Measurements from ENCODE around the gene LRGUK. TPM values are rescaled to one million over a fixed set of nuclear protein-coding genes. Genes with fewer than 3 reads are reported as not detected.

The LRGUK gene
- total and polyA plus RNA-seq, 4 donors, result 0.58 to 1.2 (median 0.59) TPM; not detected in 1

DNA sequence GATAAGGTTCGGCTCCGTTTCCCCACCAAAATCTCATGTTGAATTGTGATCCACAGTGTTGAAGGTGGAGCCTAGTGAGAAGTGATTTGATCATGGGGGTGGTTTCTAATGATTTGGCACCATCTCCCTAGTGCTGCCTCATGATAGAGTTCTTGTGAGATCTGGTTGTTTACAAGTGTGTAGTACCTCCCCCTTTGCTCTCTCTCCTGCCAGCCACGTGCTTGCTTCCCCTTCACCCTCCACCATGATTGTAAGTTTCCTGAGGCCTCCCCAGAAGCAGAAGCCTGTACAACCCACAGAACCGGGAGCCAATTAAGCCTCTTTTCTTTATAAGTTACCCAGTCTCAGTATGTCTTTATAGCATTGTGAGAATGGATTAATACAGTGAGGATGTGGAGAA lies 12.1 kb upstream of the LRGUK start:
- ATAC-seq (ENCODE audit: low FRiP score), result no peak
- intact Hi-C loops (cut with DNase I), result no loop called here
- WGBS, 2 donors, result 79 to 81% methylated on average over 4 of the region's 4 CpGs

GRCh38 chr7:134120405-134120804 lies 6.7 kb upstream of the LRGUK start:
- intact Hi-C loops (cut with DNase I), result no loop called here
- Histone ChIP-seq H3K27me3 (ENCODE audit: control insufficient read depth in 1 of 2, insufficient read depth in 2 of 2, low read length in 1 of 2) (no peaks in the 10 kb centered on the region), H3K4me1 (ENCODE audit: control insufficient read depth in 1 of 2, insufficient read depth in 2 of 2, low read length in 2 of 2) (no peaks in the 10 kb centered on the region), H3K36me3 (ENCODE audit: control insufficient read depth in 1 of 2, insufficient read depth in 2 of 2, low read length in 1 of 2) (no peaks in the 10 kb centered on the region), H3K4me3 (ENCODE audit: low read length in 2 of 2) (no peak overlapping the region), H3K27ac (ENCODE audit: low read depth in 1 of 2, low read length in 2 of 2) (no peak overlapping the region), H3K9me3 (ENCODE audit: control insufficient read depth, low read length) (no peaks in the 10 kb centered on the region)
- ATAC-seq (ENCODE audit: low FRiP score), result no peak
- no peak for DNase-seq
- 59 to 63% methylated on average over 4 of the region's 4 CpGs for WGBS, 2 donors

More for the DNA sequence above, 12.1 kb upstream of the LRGUK start:
- Histone ChIP-seq H3K4me3 (ENCODE audit: low read length in 2 of 2) (no peak overlapping the region), H3K27ac (ENCODE audit: low read depth in 1 of 2, low read length in 2 of 2) (no peak overlapping the region), H3K9me3 (ENCODE audit: control insufficient read depth, low read length) (no peaks in the 10 kb centered on the region), H3K4me1 (ENCODE audit: control insufficient read depth in 1 of 2, insufficient read depth in 2 of 2, low read length in 2 of 2) (no peaks in the 10 kb centered on the region), H3K36me3 (ENCODE audit: control insufficient read depth in 1 of 2, insufficient read depth in 2 of 2, low read length in 1 of 2) (no peaks in the 10 kb centered on the region), H3K27me3 (ENCODE audit: control insufficient read depth in 1 of 2, insufficient read depth in 2 of 2, low read length in 1 of 2) (no peaks in the 10 kb centered on the region)
- DNase-seq, result no peak

GRCh38 chr7:134121632-134122139 lies 5.5 kb upstream of the LRGUK start:
- Histone ChIP-seq H3K9me3 (ENCODE audit: control insufficient read depth, low read length) (no peaks in the 10 kb centered on the region), H3K4me3 (ENCODE audit: low read length in 2 of 2) (no peak overlapping the region), H3K27ac (ENCODE audit: low read depth in 1 of 2, low read length in 2 of 2) (no peak overlapping the region), H3K36me3 (ENCODE audit: control insufficient read depth in 1 of 2, insufficient read depth in 2 of 2, low read length in 1 of 2) (no peaks in the 10 kb centered on the region), H3K27me3 (ENCODE audit: control insufficient read depth in 1 of 2, insufficient read depth in 2 of 2, low read length in 1 of 2) (no peaks in the 10 kb centered on the region), H3K4me1 (ENCODE audit: control insufficient read depth in 1 of 2, insufficient read depth in 2 of 2, low read length in 2 of 2) (no peaks in the 10 kb centered on the region)
- intact Hi-C loops (cut with DNase I), result no loop called here
- 61 to 65% methylated on average over 3 of the region's 3 CpGs for WGBS, 2 donors
- no peak for DNase-seq
- ATAC-seq (ENCODE audit: low FRiP score), result no peak

- intact Hi-C loops (cut with DNase I), result no loop called here
- no peaks in the 10 kb centered on the region for H3K4me1 ChIP-seq (ENCODE audit: control insufficient read depth in 1 of 2, insufficient read depth in 2 of 2, low read length in 2 of 2)
- ATAC-seq (ENCODE audit: low FRiP score) (no peak), DNase-seq (no peak)
- H3K27me3 ChIP-seq (ENCODE audit: control insufficient read depth in 1 of 2, insufficient read depth in 2 of 2, low read length in 1 of 2), result no peaks in the 10 kb centered on the region
- no peak overlapping the region for H3K4me3 ChIP-seq (ENCODE audit: low read length in 2 of 2)
- 67 to 74% methylated on average over 2 of the region's 2 CpGs for WGBS, 2 donors
- H3K27ac ChIP-seq (ENCODE audit: low read depth in 1 of 2, low read length in 2 of 2), result no peak overlapping the region
- H3K9me3 ChIP-seq (ENCODE audit: control insufficient read depth, low read length), result no peaks in the 10 kb centered on the region
- no peaks in the 10 kb centered on the region for H3K36me3 ChIP-seq (ENCODE audit: control insufficient read depth in 1 of 2, insufficient read depth in 2 of 2, low read length in 1 of 2)
These were observed 4.2 kb upstream of the LRGUK start for GRCh38 chr7:134122980-134123379.

GRCh38 chr7:134126146-134126545 lies 994 bp upstream of the LRGUK start:
- intact Hi-C loops (cut with DNase I), result loop anchor here in 1 of 2 donors (5.0 kb wide), 1 partner anchor 191 kb away; the partner anchor contains the start of gene SLC35B4
- Histone ChIP-seq H3K4me3 (ENCODE audit: low read length in 2 of 2) (no peak overlapping the region), H3K27ac (ENCODE audit: low read depth in 1 of 2, low read length in 2 of 2) (no peak overlapping the region), H3K27me3 (ENCODE audit: control insufficient read depth in 1 of 2, insufficient read depth in 2 of 2, low read length in 1 of 2) (no peaks in the 10 kb centered on the region), H3K9me3 (ENCODE audit: control insufficient read depth, low read length) (no peaks in the 10 kb centered on the region), H3K4me1 (ENCODE audit: control insufficient read depth in 1 of 2, insufficient read depth in 2 of 2, low read length in 2 of 2) (no peaks in the 10 kb centered on the region), H3K36me3 (ENCODE audit: control insufficient read depth in 1 of 2, insufficient read depth in 2 of 2, low read length in 1 of 2) (no peaks in the 10 kb centered on the region)
- 83 to 85% methylated on average over 5 of the region's 5 CpGs for WGBS, 2 donors
- ATAC-seq (ENCODE audit: low FRiP score) (no peak), DNase-seq (no peak)

GRCh38 chr7:134126596-134126965 lies 559 bp upstream of the LRGUK start:
- Histone ChIP-seq H3K27me3 (ENCODE audit: control insufficient read depth in 1 of 2, insufficient read depth in 2 of 2, low read length in 1 of 2) (no peaks in the 10 kb centered on the region), H3K27ac (ENCODE audit: low read depth in 1 of 2, low read length in 2 of 2) (no peak overlapping the region)

DNA sequence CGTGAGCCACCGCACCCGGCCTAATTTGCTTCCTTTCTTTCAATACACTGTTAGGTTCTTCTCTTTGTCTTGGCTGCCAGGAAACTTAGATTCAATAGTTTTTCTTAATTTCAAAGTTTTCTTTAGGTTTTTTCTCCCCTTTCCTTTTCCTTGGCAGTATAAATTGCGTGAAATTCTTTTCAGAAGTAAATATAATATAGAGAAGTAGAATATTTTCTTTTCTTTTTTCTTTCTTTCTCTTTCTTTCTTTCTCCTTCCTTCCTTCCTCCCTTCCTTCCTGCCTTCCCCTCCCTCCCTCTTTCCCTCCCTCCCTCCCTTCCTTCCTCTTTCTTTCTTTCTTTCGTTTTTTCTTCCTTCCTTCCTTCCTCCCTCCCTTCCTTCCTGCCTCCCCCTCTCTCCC lies 1.7 kb downstream of the LRGUK start:
- Histone ChIP-seq H3K4me3 (ENCODE audit: low read length in 2 of 2) (no peak overlapping the region), H3K4me1 (ENCODE audit: control insufficient read depth in 1 of 2, insufficient read depth in 2 of 2, low read length in 2 of 2) (no peaks in the 10 kb centered on the region), H3K9me3 (ENCODE audit: control insufficient read depth, low read length) (no peaks in the 10 kb centered on the region), H3K27ac (ENCODE audit: low read depth in 1 of 2, low read length in 2 of 2) (no peak overlapping the region), H3K27me3 (ENCODE audit: control insufficient read depth in 1 of 2, insufficient read depth in 2 of 2, low read length in 1 of 2) (no peaks in the 10 kb centered on the region), H3K36me3 (ENCODE audit: control insufficient read depth in 1 of 2, insufficient read depth in 2 of 2, low read length in 1 of 2) (no peaks in the 10 kb centered on the region)
- DNase-seq, result no peak
- no peak for ATAC-seq (ENCODE audit: low FRiP score)
- intact Hi-C loops (cut with DNase I), result loop anchor here in 1 of 2 donors (5.0 kb wide), 1 partner anchor 188 kb away; the partner anchor contains the start of gene SLC35B4
- WGBS, 2 donors, result 82 to 89% methylated on average over 5 of the region's 5 CpGs

More at GRCh38 chr7:134126596-134126965, 559 bp upstream of the LRGUK start:
- Histone ChIP-seq H3K9me3 (ENCODE audit: control insufficient read depth, low read length) (no peaks in the 10 kb centered on the region), H3K4me3 (ENCODE audit: low read length in 2 of 2) (peak overlapping the region; percentile 34 to 70), H3K4me1 (ENCODE audit: control insufficient read depth in 1 of 2, insufficient read depth in 2 of 2, low read length in 2 of 2) (no peaks in the 10 kb centered on the region), H3K36me3 (ENCODE audit: control insufficient read depth in 1 of 2, insufficient read depth in 2 of 2, low read length in 1 of 2) (no peaks in the 10 kb centered on the region)
- 10 to 14% methylated on average over 6 of the region's 6 CpGs for WGBS, 2 donors
- no peak for DNase-seq
- no peak for ATAC-seq (ENCODE audit: low FRiP score)
- intact Hi-C loops (cut with DNase I), result loop anchor here in 1 of 2 donors (5.0 kb wide), 1 partner anchor 191 kb away; the partner anchor contains the start of gene SLC35B4

DNA sequence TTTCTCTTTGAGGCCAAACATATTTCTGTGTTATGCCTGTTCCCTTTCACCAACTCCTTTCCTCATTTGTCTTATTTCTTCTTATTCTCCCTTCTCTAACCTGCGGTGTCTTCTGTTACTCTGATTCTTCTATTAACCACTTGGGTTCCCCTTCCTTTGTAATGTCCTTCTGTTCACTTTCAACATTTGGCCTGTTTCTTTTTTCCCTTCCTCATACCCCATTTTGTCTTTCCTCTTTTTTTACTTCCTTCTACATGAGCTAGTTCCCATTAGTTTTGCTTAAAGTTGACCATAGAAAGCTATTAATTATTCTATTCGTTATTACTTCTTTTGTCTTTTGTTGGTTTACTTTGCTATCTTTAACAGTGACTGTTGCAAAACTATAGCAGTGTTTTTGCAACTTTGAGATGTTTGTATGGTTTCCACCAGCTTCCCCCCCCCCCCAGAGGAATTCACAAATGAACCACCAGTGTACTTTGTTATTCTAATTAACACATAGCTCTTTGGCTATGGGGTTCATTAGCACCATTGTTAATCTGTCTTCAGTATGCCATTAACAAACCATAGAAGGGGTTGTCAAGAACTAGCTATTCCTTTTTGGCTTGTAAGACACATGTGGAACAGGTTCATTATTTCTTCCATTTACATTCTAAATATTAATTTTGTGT lies 2.9 kb downstream of the LRGUK start:
- WGBS, 2 donors, result 17 to 29% methylated on average over 2 of the region's 2 CpGs

GRCh38 chr7:134134004-134134403 lies 6.9 kb downstream of the LRGUK start:
- ATAC-seq (ENCODE audit: low FRiP score) (no peak), DNase-seq (no peak)
- Histone ChIP-seq H3K27me3 (ENCODE audit: control insufficient read depth in 1 of 2, insufficient read depth in 2 of 2, low read length in 1 of 2) (peaks cover 0 to 1% of the 10 kb centered on the region in 2 donors), H3K4me3 (ENCODE audit: low read length in 2 of 2) (no peak overlapping the region), H3K36me3 (ENCODE audit: control insufficient read depth in 1 of 2, insufficient read depth in 2 of 2, low read length in 1 of 2) (no peaks in the 10 kb centered on the region), H3K27ac (ENCODE audit: low read depth in 1 of 2, low read length in 2 of 2) (no peak overlapping the region), H3K4me1 (ENCODE audit: control insufficient read depth in 1 of 2, insufficient read depth in 2 of 2, low read length in 2 of 2) (no peaks in the 10 kb centered on the region), H3K9me3 (ENCODE audit: control insufficient read depth, low read length) (peaks cover 2% of the 10 kb centered on the region)
- WGBS, 2 donors, result 84 to 87% methylated on average over 3 of the region's 3 CpGs
- intact Hi-C loops (cut with DNase I), result no loop called here

More for the DNA sequence above, 2.9 kb downstream of the LRGUK start:
- Histone ChIP-seq H3K4me1 (ENCODE audit: control insufficient read depth in 1 of 2, insufficient read depth in 2 of 2, low read length in 2 of 2) (no peaks in the 10 kb centered on the region), H3K27ac (ENCODE audit: low read depth in 1 of 2, low read length in 2 of 2) (no peak overlapping the region), H3K36me3 (ENCODE audit: control insufficient read depth in 1 of 2, insufficient read depth in 2 of 2, low read length in 1 of 2) (no peaks in the 10 kb centered on the region), H3K27me3 (ENCODE audit: control insufficient read depth in 1 of 2, insufficient read depth in 2 of 2, low read length in 1 of 2) (no peaks in the 10 kb centered on the region), H3K9me3 (ENCODE audit: control insufficient read depth, low read length) (no peaks in the 10 kb centered on the region), H3K4me3 (ENCODE audit: low read length in 2 of 2) (no peak overlapping the region)
- intact Hi-C loops (cut with DNase I), result loop anchor here in 1 of 2 donors (5.0 kb wide), 1 partner anchor 187 kb away; the partner anchor contains the start of gene SLC35B4
- DNase-seq (no peak), ATAC-seq (ENCODE audit: low FRiP score) (no peak)
